HG03469 (cell line): Measurements from ENCODE around the gene TRIO.

ENCODE experiments used
- ATAC-seq: cut with Tn5 transposase; IDR thresholded peaks from one replicate; pipeline ENCODE4 v1.9.1; 2021; ENCODE audit warnings: mild to moderate bottlenecking, moderate library complexity, moderate number of reproducible peaks; ENCODE audit not compliant: unreplicated experiment

TRIO gene

GRCh38 chr5:14145435-14146334 lies 2.5 kb downstream of the TRIO start:
- no peak for ATAC-seq

- no peak for ATAC-seq
Observed at GRCh38 chr5:14146725-14147124, 3.6 kb downstream of the TRIO start.

GRCh38 chr5:14147210-14147609 lies 4.1 kb downstream of the TRIO start:
- ATAC-seq, result no peak

- no peak for ATAC-seq
Observed at GRCh38 chr5:14148483-14148882, 5.3 kb downstream of the TRIO start.

- no peak for ATAC-seq
Observed at GRCh38 chr5:14148890-14149671, 5.9 kb downstream of the TRIO start.

GRCh38 chr5:14149672-14150274 lies 6.6 kb downstream of the TRIO start:
- no peak for ATAC-seq

- ATAC-seq, result no peak
Observed at GRCh38 chr5:14151416-14151815, 8.3 kb downstream of the TRIO start.

GRCh38 chr5:14153071-14153864 lies 10.1 kb downstream of the TRIO start:
- no peak for ATAC-seq

- no peak for ATAC-seq
Observed at GRCh38 chr5:14153932-14154731, 11.0 kb downstream of the TRIO start.

- peak; percentile 54 for ATAC-seq
Observed at GRCh38 chr5:14155075-14155474, 11.9 kb downstream of the TRIO start.

GRCh38 chr5:14155739-14156138 lies 12.6 kb downstream of the TRIO start:
- ATAC-seq, result no peak

GRCh38 chr5:14156290-14156649 lies 13.1 kb downstream of the TRIO start:
- no peak for ATAC-seq

GRCh38 chr5:14156650-14157492 lies 13.7 kb downstream of the TRIO start:
- ATAC-seq, result peak; percentile 54

- ATAC-seq, result no peak
Observed at GRCh38 chr5:14157493-14157782, 14.3 kb downstream of the TRIO start.

- ATAC-seq, result no peak
Observed at GRCh38 chr5:14158890-14159666, 15.9 kb downstream of the TRIO start.

GRCh38 chr5:14161825-14162556 lies 18.8 kb downstream of the TRIO start:
- no peak for ATAC-seq

- no peak for ATAC-seq
Observed at GRCh38 chr5:14164164-14165163, 21.3 kb downstream of the TRIO start.
